ENCODE data around the gene VGLL4.
A peak's percentile ranks its signal among the peaks of the same experiment; 100 is the strongest.
"Not testable (repeated sequence)": the region's sequence is repeated elsewhere in the genome, so short reads cannot be mapped to it uniquely, and the experiment has no call there.

VGLL4 gene, protein sequence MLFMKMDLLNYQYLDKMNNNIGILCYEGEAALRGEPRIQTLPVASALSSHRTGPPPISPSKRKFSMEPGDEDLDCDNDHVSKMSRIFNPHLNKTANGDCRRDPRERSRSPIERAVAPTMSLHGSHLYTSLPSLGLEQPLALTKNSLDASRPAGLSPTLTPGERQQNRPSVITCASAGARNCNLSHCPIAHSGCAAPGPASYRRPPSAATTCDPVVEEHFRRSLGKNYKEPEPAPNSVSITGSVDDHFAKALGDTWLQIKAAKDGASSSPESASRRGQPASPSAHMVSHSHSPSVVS

DNA sequence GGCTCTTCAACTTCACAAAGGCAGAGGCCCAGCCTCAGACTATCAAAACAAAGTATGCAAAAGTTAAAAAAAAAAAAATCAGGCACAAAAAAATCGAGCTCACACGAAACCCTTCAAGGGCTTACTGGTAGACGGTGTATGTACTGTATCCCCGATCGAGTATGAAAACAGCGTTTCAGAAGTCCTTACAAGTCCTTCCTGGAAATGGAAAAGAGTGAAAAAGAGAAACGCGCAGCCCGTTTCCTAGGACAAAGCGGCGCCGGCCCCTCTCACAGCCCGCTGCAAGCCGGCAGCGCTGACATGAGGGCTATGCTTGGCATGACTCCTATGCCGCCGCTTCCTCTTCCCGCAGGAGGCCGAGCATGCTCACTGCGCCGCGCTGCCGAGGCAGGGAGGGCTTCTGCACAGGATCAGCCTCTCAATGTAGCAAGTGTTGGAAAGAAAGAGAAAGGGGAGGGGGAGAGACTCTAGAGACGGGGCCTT, at the start of gene VGLL4:
Gene VGLL4 (minus strand): TSS at position 311 of the 483 bp plus-strand sequence. CDS start 397 bp downstream, outside the sequence.
- peak; percentile 35 for DNase-seq (ENCODE audit: low read depth)

DNA sequence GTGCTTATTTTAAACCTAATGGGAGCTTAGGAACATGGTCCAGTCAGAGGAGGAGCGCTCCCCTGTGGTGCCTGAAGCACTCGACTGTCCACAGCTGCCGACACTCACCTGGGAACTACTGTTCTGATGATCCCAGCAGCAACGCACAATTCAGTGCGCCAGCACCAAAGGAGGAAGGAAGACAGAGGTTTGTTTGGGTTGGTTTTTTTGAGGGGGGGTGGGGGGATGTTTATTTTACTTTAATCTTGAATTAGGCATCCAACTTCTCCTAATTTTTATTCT, 48.8 kb upstream of the VGLL4 start:
- no peak for DNase-seq (ENCODE audit: low read depth)

DNA sequence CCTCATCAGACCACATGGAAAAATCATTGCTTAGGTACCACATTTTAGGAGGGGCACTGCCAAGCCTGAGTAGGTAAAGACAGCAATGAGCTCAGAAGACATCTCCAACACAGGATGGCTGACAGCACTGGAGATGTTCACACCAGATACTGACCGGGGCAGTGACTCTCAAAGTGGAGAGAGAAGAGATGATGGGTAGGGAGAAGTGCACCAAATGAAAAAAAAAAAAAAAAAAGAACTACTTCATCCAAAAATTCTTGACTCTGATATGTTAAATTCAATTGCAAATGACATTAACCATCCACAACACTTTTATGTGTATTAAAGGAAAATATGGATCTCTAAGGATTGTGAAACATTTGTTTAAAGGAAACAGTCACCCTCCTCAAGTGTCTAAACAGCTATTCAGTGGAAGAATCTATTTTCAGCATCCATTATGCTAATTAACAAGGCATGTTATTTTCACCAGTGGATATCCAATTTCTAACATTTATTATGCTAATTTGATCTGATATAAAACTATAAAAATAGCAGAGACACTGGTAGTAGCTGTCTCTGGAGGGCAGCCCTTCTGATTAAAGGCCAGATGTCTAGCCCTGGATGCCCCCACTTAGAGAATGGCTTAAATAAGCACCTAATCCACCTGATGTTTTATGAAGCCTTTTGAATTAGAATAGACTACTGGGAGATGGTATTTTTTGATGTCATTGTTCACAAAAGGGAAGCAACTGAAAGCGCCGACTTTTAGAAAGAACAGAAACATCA, 48.2 kb upstream of the VGLL4 start:
- no peak for DNase-seq (ENCODE audit: low read depth)

DNA sequence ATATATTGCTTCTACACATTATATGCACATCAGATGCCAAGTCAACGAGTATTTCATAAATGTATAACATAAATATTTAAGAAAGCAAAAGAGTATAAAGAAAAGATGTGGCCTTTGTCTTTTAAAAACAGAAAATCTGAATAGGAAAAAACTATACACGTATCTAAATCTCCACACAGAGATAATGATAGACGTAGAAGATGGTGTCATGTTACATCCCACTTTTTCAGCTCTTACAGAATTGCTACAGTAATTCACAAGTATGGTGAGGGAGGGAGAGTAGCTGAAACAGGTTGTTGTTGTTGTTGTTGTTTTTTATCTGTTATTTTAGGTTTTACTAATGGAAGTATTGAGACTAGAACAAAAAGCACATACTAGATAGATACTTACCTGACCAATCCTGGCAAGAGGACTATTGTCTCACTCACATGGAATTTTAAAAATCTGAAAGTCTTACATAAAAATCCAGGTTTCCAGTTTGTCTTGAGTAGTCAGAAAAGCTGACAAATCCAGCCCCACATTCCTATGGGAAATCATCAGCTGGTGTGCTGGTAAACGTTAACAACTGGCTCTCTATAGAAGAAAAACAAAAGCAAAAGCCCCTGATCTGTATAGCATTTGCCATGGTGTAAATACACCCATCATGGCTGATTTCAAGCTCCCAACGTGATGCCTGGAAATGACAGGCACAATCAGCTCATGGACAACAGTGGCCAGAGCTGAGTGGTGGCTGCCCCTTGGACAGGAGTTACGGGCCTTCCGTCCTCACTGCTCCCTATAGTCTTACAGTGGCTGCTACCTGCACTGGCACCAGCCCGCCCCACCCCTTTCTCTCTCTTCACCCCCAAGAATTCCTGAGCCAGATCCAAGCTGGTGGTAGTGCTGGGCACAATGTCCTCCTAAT, 47.4 kb upstream of the VGLL4 start:
- DNase-seq (ENCODE audit: low read depth), result no peak

DNA sequence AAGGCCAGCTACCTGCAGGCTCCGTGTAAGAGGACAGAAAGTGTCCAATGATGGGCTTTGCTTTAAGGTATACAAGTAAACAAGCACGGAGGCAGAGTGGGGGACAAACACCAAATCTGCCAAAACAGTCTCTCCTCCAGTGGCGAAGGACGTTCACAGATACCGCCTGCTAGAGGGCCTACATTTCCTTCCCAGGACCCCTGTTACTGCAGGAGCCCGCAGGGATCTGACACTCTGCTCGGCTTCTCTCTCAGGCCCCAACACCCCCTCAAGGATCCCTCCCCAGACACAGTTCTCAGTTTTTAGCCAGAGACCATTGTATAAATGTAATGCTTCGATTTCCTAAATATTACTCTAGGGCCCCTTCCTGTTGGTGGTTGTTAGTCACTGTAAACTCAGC, 46.0 kb upstream of the VGLL4 start:
- no peak for DNase-seq (ENCODE audit: low read depth)

DNA sequence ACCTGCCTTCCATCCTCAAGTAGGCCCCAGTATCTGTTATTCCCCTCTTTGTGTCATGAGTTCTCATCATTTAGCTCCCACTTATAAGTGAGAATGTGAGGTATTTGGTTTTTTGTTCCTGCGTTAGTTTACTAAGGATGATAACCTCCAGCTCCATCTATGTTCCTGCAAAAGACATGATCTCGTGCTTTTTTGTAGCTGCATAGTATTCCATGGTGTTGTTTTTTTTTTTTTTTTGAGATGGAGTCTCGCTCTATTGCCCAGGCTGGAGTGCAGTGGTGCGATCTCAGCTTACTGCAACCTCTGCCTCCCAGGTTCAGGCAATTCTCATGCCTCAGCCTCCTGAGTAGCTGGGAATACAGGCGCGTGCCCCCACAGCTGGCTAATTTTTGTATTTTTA, 41.3 kb upstream of the VGLL4 start:
- not testable (repeated sequence) for DNase-seq (ENCODE audit: low read depth)

DNA sequence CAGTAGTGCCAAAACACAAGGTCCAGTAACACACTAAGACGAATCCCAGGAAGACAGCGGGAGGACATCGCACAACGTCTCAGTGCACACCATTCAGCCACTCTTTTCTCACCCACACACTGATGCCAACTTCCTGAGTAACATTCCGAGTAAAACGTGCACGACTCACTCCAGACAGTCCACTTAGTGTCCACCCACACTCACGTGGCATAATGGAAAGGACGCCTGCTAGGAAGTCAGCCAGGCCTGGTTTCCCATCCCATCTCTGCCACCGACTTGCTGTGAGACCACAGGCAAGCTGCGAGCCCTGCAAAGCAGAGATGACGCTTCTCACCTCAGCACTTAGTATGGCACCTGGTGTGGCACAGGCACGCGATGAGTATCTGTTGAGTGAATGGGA, 36.8 kb upstream of the VGLL4 start:
- DNase-seq (ENCODE audit: low read depth), result no peak

DNA sequence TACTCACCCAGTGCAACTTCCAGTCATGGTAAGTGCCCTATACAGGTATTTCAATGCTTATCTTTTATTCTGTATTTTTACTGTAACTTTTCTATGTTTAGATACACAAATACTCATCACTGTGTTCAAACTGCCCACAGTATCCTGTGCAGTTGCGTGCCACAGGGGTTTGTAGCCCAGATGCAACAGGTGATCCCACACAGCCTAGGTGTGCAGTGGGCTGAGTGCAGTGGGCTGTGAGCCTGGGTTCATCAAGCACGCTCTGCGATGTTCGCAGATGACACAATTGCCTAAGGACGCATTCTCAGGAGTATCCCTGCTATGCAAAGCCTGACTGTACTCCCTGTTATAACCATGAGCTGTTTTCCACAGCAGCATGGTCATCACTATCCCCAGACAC, 36.2 kb upstream of the VGLL4 start:
- no peak for DNase-seq (ENCODE audit: low read depth)

DNA sequence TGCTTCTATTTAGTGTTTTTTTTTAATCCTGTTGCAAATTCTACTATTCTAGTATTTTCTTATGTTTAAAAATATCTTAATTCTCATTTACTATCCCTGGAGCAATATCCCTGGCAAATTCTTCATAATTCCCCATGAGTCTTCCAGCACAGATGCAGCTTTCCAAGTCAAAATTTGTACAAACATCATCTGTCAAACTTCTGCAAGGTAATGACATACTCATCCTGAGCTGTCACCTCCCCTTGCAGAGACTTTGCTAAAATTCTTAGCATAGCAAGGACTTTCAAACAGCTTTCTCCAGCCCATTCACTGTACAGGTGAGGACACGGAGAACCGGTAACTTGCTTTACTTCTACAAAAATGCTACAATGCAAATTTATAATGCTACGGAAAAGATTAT, 28.6 kb upstream of the VGLL4 start:
- DNase-seq (ENCODE audit: low read depth), result no peak

DNA sequence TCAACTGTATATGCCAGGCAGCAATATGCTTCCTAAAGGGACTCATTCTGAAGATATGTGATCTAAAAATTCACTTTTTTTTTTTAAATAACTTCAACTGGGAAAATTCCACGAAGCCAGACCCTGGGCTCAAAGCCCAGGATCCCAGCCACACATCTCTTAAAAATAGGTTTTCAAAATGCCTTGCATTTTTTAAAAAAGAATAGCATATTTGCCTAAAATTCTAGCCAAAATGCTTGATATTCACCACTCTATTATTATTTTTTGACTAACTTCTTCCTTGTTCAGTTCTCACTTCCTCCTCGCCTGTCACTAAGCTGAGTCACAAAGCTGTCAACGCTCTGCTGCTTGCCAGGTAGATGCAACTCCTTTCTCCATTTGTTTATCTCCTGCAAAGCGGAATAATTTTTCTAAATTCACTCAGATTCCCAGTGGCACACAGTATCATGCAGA, 28.0 kb upstream of the VGLL4 start:
- DNase-seq (ENCODE audit: low read depth), result no peak

DNA sequence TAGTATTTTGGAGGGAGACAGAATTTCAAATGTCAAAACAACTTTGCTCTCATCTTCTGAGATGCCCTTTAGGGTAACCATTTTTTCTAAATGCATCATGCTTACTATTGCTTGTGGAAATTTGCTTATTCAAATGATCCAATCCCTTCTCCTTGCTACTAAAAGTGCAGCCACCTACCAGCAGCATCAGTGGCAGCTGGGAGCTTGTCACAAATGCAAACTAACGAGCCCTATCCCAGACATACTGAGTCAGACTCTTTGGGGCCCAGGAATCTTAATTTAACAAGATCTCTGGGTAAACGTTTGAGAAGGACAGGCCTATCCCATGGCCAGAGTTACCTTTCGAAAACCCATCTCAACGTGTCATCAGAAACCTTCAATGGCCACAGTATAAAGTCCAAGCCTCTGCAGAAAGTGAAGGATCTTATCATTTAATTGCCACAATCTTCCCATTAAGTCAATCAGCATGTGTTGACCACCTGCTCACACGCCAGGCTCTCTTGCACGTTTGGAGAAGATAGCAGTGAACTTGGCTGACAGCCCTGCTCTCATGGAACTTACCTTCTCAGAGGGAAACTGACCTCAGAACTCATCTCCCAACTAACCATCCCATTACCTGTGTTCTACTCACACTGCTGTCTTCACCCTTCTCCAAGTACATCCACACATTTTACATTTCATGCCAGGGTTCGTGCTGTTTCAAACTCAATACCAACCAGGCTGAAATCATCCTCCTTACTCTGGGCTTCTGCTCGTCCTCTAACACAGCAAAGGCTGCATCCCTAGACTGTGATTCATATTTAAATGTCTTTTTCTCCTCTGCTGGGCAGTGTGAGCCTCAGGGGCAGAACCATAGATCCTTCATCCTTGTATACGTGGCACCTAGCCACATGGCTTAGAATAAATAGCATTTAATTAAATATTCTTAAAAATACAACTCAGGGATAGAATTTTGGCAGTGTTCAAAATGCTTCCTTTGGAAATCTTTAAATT, 24.8 kb upstream of the VGLL4 start:
- DNase-seq (ENCODE audit: low read depth), result no peak

DNA sequence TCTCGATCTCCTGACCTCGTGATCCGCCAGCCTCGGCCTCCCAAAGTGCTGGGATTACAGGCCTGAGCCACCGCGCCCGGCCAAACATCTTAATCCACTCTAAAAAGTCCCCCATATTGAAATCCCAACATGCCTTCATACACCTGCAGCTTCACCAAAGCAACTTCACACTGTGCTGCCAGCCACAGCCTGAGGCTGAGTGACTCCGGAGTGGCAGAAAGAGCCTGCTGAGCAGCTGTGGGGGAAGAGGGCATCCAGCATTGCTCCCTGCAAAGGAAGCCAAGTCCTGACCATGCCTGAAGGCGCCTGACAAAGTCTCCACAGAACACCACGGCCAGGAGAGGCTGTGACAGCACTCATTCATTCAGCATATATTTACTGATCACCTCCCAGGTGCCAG, 21.6 kb upstream of the VGLL4 start:
- no peak for DNase-seq (ENCODE audit: low read depth)

DNA sequence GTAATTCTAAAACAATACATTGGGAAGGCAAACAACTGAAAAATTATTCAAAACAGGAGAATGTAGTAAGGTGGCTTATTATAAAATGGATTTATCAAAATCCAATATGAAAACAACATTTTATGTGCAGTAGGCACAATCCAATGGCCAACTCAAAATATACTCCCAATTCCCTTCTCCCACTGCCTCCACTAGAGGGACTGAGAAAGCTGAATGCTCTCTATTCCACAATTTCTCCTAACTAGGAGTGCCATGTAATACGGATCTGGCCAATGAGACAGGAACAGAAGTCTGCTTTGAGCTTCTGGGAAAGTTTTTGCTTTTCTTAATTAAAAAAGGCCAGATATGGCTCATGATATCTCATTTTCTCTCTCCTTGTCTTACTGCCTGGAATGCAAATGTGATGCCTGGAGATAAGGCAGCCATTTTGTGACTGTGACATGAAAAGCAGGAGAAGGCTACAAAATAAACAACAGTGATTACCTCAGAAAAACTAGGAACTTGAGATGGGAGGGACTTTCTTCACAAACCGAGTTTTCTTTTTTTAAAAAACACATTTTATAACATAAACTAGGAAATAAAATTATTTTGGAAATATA, 18.8 kb upstream of the VGLL4 start:
- DNase-seq (ENCODE audit: low read depth), result no peak

DNA sequence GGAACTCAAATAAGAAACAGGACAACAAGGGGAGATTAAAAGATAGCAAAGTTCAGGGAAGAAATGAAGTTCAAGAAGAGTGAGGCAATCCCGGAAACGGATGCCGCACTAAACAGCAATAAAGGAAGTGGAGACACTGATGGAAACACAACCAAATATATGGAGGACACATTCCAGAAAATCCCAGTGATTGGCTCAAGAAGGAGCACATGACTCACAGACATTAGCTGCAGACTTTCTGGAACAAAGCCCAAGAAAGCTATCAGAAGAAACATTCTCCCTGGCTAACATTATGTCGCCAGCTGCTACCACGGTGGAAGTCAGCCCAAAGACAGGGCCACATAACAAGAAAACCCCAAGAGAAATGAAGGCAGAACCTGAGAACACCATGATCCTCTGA, 18.1 kb upstream of the VGLL4 start:
- no peak for DNase-seq (ENCODE audit: low read depth)

DNA sequence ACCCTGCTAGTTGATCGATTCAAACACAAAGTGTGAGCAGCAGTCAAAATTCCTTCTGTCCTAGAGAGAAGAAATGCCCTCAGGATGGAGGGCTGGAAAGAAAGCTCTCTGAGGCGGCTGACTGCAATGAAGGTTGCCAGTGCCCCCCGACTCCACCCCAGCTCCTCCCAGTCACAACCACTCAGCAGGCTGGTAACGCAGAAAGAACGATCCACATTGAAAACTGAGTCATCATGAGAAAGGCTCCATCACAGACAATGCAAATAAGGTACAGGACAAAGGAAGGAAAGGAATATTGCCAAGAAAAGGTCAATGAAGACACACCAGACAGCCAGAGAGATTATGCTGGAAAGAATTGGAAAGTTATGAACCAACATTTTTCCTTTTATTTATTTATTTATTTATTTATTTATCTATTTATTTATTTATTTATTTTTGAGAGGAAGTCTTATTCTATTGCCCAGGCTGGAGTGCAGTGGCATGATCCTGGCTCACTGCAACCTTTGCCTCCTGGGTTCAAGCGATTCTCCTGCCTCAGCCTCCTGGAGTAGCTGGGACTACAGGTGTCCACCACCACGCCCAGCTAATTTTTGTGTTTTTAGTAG, 17.4 kb upstream of the VGLL4 start:
- DNase-seq (ENCODE audit: low read depth), result no peak

DNA sequence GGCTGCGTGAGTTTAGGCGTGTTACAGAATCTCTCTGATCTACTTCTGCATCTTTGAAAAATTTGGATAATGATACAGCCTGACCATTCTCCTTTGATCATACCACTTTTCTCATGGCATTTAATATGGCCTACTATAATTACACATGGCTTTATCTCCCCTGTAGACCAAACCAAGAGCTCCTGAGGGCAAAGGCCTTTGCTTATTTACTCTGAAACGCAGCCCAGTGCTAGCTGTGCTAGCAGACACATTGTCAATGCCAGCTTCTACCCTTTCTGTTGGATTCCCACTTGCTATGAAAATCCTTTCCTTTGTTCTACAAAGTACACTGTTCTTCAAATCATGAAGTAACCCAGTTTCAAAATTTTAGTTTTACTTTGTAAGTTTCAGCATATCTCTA, 16.5 kb upstream of the VGLL4 start:
- DNase-seq (ENCODE audit: low read depth), result no peak

DNA sequence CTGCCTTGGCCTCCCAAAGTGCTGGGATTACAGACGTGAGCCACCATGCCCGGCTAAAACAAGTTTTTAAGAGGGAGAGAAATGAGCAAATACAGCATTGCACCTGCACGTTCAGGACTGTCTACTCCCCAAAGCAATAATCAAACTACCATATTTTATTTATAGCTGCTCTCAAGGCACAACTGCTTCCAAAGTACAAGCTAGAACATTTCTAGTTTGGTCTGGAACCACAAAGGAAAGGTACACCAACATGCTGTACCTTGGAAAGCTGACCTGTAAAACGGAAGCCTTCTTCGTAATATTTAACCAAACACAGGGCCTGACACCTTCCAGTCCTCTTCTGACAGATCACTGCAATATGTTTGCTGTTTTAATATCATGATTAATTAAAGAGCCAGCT, 14.5 kb upstream of the VGLL4 start:
- no peak for DNase-seq (ENCODE audit: low read depth)

DNA sequence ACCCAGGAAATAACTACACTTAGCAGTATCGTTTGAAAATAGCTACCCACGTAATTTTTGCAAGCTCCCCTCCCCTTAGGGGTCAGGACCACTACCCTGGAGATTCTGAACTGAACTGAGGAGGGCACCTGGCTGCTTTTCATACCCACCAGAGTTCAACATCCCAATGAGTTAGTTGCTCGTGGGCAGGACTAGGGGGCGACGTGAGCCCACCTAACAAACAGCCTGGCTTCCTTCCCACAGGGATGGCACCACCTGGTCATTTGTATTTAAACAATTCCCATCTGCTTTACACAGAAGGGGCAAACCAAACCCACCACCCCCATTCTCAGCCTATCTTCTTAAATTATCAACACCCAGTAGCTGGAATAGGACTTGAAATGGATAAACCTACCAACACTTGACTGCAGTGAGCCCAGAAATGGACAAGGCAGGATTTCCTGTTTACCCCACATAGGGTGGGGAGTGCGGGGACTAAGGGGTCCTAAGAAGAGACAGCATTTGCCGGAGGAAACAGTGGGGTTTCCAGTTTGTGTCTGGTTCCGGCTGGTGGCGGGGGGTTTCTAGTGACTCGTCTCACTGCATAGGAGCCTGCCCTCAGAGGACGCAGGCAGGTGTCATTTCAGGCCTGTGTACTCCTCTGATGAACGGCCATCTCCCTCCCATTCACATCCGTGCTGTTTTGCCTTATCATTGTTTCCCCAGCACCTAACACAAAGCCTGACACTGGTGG, 11.6 kb upstream of the VGLL4 start:
- DNase-seq (ENCODE audit: low read depth), result no peak

DNA sequence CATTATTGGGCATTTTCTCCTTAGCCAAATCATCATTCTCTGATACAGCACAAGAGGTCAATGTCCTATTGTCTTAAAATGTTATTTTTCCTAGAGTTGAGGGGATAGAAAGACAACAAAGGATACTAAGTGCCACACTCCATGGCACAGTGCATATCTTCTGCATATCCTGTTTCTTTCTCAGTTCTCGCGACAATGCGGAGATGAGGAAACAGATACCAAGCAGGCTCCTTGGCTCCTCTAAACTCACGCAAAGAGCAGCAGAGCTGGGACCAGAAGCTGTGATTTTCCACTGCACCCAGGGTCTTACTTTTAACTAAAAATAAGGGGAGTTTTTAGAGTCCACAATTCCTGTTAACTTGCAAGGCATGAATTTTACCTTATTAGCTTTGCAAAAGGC, 10.5 kb upstream of the VGLL4 start:
- no peak for DNase-seq (ENCODE audit: low read depth)

Measured in stimulated activated CD4-positive, alpha-beta T cell treated with anti-CD3 and anti-CD28 coated beads, Interleukin-2, amount 100 ng/mL, for 4 hours (primary cell).